ENCODE results near the gene FGB.

- TF ChIP-seq CTCF (IDR thresholded peaks at IDR 0.05) (no peak), POLR2AphosphoS5 (IDR thresholded peaks at IDR 0.05) (no peak), POLR2A (IDR thresholded peaks at IDR 0.05; ENCODE audit: low read depth) (no peak), EP300 (IDR thresholded peaks at IDR 0.05) (no peak)
Observed at GRCh38 chr4:154527308-154527707, 35.5 kb upstream of the FGB start.

Measured in esophagus muscularis mucosa (tissue), 4 donors.